Osteocyte (in vitro differentiated cells): Measurements from ENCODE around the gene PRUNE2. TPM values are rescaled to one million over a fixed set of nuclear protein-coding genes. Genes with fewer than 3 reads are reported as not detected.
"Not testable (repeated sequence)": the region's sequence is repeated elsewhere in the genome, so short reads cannot be mapped to it uniquely, and the experiment has no call there.

Source experiments
- DNase-seq: peaks from one replicate; pipeline ENCODE4 v3.0.0; 2021; ENCODE audit warnings: mixed read lengths; ENCODE audit not compliant: unreplicated experiment; ENCODE audit errors: extremely low spot score
- H3K27ac Mint-ChIP-seq: one replicate; pipeline ENCODE4 v1.8.0; 2021; ENCODE audit warnings: mild to moderate bottlenecking, mixed read lengths; ENCODE audit not compliant: unreplicated experiment
- H3K27me3 Mint-ChIP-seq: one replicate; pipeline ENCODE4 v1.8.0; 2021; ENCODE audit warnings: mixed read lengths; ENCODE audit not compliant: unreplicated experiment
- H3K36me3 Mint-ChIP-seq: one replicate; pipeline ENCODE4 v1.8.0; 2021; ENCODE audit warnings: mixed read lengths; ENCODE audit not compliant: unreplicated experiment
- H3K4me1 Mint-ChIP-seq: one replicate; pipeline ENCODE4 v1.8.0; 2021; ENCODE audit warnings: mixed read lengths; ENCODE audit not compliant: unreplicated experiment
- H3K4me3 Mint-ChIP-seq: one replicate; pipeline ENCODE4 v1.8.0; 2021; ENCODE audit warnings: mild to moderate bottlenecking, moderate library complexity, mixed read lengths; ENCODE audit not compliant: unreplicated experiment
- H3K9me3 Mint-ChIP-seq: one replicate; pipeline ENCODE4 v1.8.0; 2021; ENCODE audit warnings: mixed read lengths; ENCODE audit not compliant: unreplicated experiment
- CTCF ChIP-seq: fragments of 200-600 bp; sonication (generic); IDR thresholded peaks from 2 replicates; pipeline ENCODE4 v1.5.0; 2021; ENCODE audit warnings: antibody characterized with exemption, mild to moderate bottlenecking, moderate library complexity
- total RNA-seq: library from RNA; stranded (reverse); gene quantifications from 2 replicates; pipeline ENCODE4 v1.2.1, GENCODE V29; 2021

Gene PRUNE2
- total RNA-seq, 1 donor from 2014 or later: 1.0 TPM

- H3K27ac Mint-ChIP-seq: no peak overlapping the region
- H3K36me3 Mint-ChIP-seq: no peaks in the 10 kb centered on the region
- H3K27me3 Mint-ChIP-seq: peaks cover 23% of the 10 kb centered on the region
- H3K4me1 Mint-ChIP-seq: no peaks in the 10 kb centered on the region
- TF ChIP-seq CTCF: no peak
- no peak overlapping the region for H3K4me3 Mint-ChIP-seq
- no peak for DNase-seq
- peaks cover 4% of the 10 kb centered on the region for H3K9me3 Mint-ChIP-seq
Measured at GRCh38 chr9:76744336-76744735, 161.6 kb downstream of the PRUNE2 start.

GRCh38 chr9:76743931-76744330 is 162.0 kb downstream of the PRUNE2 start:
- DNase-seq: no peak
- Mint-ChIP-seq H3K27ac (no peak overlapping the region), H3K27me3 (peaks cover 23% of the 10 kb centered on the region), H3K36me3 (no peaks in the 10 kb centered on the region), H3K4me1 (no peaks in the 10 kb centered on the region), H3K9me3 (peaks cover 4% of the 10 kb centered on the region), H3K4me3 (no peak overlapping the region)
- TF ChIP-seq CTCF: no peak

- H3K4me3 Mint-ChIP-seq, H3K27ac Mint-ChIP-seq, H3K36me3 Mint-ChIP-seq, DNase-seq, H3K4me1 Mint-ChIP-seq, H3K9me3 Mint-ChIP-seq: not testable (repeated sequence)
- H3K27me3 Mint-ChIP-seq: peaks cover 27% of the 10 kb centered on the region
Measured at GRCh38 chr9:76742890-76743289, 163.0 kb downstream of the PRUNE2 start.

GRCh38 chr9:76741524-76741923 is 164.4 kb downstream of the PRUNE2 start:
- Mint-ChIP-seq H3K4me3 (no peak overlapping the region), H3K27ac (no peak overlapping the region), H3K36me3 (no peaks in the 10 kb centered on the region), H3K9me3 (peaks cover 4% of the 10 kb centered on the region), H3K4me1 (no peaks in the 10 kb centered on the region), H3K27me3 (peaks cover 31% of the 10 kb centered on the region)
- no peak for TF ChIP-seq CTCF
- no peak for DNase-seq

- no peaks in the 10 kb centered on the region for H3K9me3 Mint-ChIP-seq
- no peak for TF ChIP-seq CTCF
- H3K4me3 Mint-ChIP-seq: no peak overlapping the region
- H3K27me3 Mint-ChIP-seq: peaks cover 46% of the 10 kb centered on the region
- no peak for DNase-seq
- H3K27ac Mint-ChIP-seq: no peak overlapping the region
- H3K36me3 Mint-ChIP-seq: no peaks in the 10 kb centered on the region
- no peaks in the 10 kb centered on the region for H3K4me1 Mint-ChIP-seq
Measured at GRCh38 chr9:76738402-76738801, 167.5 kb downstream of the PRUNE2 start.
